ENCODE measurements around the gene LMX1B. TPM values are rescaled to one million over a fixed set of nuclear protein-coding genes. Genes with fewer than 3 reads are reported as not detected.

LMX1B gene
- polyA plus RNA-seq, 3 donors = 16.0 to 18.1 (median 17.0) TPM

DNA sequence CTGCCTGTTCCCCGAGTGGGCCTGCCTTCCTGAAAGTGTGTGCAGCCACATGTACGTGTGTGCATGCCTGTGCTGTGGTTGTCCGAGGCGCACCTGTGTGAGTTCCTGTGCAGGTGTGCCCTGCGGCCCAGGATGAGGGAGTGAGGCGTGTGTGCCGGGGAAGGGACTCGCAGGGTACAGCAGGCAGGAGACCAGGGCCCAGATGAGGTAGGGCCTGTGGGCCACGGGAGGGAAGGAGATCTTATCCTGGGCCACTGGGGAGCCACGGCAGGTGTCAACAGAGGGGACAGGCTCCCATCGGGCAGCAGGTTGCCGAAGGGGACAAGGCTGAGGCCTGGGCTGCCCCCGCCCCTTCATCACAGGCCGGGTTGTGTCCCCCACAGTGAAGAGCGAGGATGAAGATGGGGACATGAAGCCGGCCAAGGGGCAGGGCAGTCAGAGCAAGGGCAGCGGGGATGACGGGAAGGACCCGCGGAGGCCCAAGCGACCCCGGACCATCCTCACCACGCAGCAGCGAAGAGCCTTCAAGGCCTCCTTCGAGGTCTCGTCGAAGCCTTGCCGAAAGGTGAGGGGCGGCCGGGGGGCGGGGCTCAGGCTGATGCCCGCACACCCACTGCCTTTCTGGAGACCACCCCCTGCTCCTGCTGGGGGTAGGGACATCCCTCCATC is 79.2 kb downstream of the LMX1B start:
- DNase-seq (ENCODE audit: low read depth in 3 of 3, low spot score in 2 of 3) = no peak

DNA sequence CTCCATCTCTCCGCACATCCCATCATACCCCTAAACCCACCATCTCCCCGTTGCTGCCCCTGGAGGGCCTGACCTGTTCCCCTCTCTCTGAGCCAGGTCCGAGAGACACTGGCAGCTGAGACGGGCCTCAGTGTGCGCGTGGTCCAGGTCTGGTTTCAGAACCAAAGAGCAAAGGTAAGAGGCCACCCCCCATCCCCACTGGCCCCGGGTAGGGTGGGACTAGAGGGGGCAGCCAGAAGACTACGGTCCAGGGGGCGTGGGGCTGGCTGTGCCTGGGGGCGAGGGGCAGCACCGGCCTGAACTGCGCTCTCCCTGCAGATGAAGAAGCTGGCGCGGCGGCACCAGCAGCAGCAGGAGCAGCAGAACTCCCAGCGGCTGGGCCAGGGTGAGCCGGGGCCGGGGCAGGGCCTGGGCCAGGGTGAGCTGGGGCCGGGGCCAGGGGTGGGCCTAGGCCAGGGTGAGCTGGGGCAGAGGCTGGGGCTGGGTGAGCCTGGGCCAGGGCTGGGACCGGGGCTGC is 79.8 kb downstream of the LMX1B start:
- DNase-seq (ENCODE audit: low read depth in 3 of 3, low spot score in 2 of 3) = no peak

DNA sequence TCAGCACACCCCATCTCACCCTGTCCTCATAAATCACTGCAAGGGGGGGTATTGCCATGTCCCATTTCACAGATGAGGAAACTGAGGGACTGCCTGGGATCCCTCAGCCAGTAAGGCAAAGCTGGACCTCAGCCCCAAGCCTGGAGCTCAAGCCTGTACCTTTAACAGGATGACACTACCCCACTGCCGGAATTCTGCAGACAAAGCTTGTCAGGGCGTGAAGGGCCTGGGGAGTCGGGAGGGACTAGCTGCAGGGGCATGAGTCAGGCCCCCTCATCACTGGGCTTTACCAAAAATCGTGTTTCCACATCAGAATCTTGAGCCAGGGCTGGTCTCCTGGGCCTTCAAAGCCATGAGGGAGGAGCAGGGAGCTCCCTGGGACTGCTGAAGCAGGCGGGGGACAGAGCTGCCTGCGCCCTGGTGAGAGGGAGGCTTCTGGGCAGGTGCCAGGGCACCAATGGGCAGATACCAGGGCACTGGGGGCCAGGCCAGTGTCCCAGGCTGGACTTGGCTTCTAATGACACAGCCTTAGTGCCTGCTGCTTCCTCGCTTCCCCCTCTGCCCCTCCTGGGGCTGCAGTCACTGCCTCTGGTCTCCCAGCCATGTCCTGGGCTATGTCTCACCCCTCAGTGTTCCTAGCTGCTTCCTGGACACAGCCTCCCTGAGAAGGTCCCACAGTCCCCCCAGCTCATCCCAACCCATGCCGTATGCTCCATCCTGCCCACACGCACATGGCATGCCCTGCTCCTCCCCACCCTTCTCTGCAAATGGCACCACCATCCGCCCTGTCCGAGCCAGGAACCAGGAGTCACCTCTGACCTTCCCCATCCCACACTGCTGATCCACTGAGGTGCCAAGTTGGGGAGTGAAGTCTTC is 80.7 kb downstream of the LMX1B start:
- no peak for DNase-seq (ENCODE audit: low read depth in 3 of 3, low spot score in 2 of 3)

DNA sequence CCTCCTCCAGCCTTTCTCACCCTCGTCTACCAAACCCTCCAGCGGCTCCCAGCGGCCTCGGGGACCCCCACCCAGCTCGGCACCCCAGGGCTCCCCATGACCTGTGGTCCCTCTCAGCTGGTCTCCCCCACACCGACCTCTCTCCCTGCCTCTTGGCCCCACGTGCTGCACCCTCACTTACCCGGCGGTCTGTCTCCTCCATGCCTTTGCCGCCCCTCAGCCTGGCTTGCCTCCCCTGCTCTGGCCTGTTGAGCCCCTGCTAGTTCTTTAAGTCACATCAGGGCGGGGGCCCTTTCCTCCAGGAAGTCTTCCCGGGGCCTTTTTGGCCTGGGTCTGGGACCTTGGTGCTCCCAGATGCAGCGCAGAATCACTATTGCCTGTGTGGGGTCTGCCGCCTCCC is 81.5 kb downstream of the LMX1B start:
- no peak for DNase-seq (ENCODE audit: low read depth in 3 of 3, low spot score in 2 of 3)

DNA sequence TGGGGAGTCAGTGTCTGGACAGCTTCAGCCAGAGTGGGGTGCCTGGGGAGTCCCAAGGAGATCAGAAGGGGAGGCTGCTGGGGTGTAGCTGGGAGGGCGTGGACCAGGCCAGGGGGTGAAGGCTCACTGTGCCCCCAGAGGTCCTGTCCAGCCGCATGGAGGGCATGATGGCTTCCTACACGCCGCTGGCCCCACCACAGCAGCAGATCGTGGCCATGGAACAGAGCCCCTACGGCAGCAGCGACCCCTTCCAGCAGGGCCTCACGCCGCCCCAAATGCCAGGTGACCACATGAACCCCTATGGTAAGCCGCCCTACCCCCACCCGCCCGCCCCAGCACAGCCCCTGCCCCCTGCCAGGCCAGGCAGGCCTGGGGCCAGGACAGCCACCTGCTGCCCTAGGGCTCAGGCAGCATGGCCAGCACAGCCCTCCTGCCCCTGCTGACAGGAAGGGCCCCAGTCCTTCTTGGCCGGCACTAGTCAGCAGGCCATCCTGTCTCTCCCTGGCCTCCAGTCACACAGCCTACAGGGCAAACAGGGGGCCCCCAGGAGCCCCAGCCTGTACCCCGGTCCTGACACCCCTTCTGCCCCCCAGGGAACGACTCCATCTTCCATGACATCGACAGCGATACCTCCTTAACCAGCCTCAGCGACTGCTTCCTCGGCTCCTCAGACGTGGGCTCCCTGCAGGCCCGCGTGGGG is 82.1 kb downstream of the LMX1B start:
- no peak for DNase-seq (ENCODE audit: low read depth in 3 of 3, low spot score in 2 of 3)

DNA sequence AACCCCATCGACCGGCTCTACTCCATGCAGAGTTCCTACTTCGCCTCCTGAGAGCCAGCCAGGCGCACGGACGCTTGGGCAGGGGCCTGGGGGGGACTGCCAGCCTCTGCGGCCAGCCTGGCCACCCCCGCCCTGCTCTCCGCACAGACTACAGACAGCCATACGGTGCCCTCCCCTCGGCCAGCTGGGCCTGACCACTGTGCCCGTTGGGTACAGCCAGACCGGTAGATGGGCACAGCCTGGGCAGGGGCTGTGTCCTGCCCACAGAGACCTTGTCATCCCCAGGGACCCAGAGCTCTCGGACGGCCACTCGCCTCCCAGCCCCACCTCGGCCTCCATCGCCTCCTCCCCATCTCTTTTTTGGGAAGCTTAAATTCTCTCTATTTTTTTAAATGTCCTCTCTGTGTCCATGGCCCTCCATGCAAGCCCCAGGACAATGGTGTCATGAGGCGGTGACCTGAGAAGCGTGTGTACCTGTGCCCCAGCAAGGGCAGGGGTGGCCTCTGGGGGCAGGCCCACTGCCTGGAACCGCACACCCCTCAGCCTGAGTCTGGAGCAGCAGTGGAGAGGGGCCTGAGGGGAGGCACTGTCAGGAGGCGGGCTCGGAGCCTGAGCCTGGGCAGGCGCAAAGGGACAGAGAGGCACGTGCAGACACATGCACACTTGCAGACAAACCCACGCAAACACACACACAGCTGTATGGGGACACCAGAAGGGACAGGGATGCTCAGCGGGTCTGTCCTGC is 82.8 kb downstream of the LMX1B start:
- DNase-seq (ENCODE audit: low read depth in 3 of 3, low spot score in 2 of 3) = no peak

DNA sequence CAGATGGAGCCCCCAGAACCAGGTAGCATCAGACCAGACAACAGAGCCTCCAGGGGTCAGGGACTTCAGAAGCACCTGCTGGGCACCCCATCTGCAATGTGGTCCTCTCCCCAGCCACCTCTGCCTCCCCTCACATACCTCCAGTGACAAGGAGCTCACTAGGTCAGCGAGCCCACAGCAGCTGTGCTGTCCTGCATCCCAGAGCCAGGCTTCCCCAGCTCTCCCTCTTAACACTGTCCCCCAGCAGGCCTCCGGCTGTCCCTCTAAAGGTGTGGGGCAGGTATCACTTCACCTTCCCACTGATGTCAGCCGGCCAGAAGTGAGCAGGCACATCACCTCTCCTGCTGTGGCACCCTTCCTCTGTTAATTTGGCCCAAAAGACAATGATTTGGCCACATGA is 83.6 kb downstream of the LMX1B start:
- DNase-seq (ENCODE audit: low read depth in 3 of 3, low spot score in 2 of 3) = no peak

DNA sequence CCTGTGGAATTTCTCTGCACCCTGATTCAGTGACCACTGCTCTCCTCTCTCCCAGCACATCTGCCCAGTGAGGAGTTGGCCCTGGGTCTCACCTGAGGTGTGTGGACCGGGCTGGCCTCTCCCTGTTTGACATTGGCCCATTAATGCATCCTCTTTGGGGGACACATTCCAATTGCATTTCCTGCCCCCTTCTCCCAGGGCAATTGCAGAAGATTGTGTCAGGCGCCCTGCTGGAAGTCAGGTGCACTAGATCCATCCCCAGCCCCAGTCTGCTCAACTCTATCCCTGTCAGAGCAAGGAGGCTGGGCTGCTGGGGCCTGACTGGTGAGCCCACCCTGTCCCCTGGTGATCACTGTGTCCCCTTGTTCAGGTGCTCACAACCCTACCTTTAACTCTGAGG is 84.5 kb downstream of the LMX1B start:
- no peak for DNase-seq (ENCODE audit: low read depth in 3 of 3, low spot score in 2 of 3)

DNA sequence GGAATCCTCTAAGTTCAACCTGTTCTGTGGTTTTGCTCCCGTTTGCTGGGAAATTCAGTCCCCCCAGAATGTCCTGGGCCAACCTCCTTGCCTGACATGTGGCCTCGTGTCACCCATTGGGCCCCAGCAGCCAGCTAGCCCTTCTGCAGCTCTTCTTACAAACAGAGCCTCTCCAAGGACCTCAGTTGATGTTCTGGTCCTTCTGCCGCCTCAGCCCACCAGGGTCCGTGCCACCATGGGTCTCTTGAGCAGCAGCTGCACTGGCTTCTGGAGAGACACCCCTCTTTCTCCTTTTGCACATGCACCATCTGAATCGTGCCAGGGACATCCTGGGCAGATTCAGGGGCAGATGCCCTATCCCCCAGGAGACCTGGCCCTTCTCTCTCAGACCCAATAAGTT is 85.0 kb downstream of the LMX1B start:
- no peak for DNase-seq (ENCODE audit: low read depth in 3 of 3, low spot score in 2 of 3)

DNA sequence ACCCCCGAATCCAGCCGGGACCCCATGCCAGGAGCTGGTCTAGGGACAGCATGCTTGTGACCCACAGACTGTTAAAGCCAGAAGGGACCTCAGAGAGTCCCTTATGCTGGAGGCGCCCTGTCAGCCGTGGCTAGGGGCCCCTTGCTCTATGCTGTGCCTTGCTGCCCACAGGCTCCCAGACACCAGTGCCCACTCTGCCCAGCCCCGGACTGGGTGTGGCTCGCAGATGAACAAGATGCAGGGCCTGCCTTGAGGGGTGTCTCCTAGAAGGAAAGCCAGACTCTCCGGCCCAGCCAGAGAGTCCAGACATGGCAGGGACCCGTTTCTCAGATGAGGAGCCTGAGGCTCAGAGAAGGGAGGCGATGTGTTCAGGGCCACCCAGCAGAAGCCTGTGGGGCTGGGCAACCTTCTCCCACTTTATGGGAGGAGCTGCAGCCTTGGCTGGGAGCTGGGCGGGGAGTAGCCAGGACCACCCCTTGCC is 85.7 kb downstream of the LMX1B start:
- no peak for DNase-seq (ENCODE audit: low read depth in 3 of 3, low spot score in 2 of 3)

DNA sequence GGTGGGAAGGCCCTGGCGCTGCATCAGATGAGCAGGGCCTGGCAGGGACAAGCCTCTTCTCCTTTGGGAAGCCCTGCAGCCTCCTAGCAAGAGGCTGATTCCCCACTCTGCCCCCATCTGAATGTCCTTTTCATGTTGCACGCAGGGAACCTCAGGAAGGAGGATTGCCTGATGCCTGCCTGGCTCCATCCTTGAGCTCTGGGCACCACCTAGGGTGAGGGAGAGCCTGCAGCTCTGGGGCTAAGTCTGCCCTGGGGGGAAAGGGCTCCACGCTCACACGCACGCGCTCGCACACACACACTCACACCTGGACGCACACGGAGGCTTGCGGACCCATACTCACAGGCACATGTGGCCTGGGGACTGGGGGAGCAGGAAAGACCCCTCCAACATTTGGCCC is 86.6 kb downstream of the LMX1B start:
- DNase-seq (ENCODE audit: low read depth in 3 of 3, low spot score in 2 of 3) = no peak

DNA sequence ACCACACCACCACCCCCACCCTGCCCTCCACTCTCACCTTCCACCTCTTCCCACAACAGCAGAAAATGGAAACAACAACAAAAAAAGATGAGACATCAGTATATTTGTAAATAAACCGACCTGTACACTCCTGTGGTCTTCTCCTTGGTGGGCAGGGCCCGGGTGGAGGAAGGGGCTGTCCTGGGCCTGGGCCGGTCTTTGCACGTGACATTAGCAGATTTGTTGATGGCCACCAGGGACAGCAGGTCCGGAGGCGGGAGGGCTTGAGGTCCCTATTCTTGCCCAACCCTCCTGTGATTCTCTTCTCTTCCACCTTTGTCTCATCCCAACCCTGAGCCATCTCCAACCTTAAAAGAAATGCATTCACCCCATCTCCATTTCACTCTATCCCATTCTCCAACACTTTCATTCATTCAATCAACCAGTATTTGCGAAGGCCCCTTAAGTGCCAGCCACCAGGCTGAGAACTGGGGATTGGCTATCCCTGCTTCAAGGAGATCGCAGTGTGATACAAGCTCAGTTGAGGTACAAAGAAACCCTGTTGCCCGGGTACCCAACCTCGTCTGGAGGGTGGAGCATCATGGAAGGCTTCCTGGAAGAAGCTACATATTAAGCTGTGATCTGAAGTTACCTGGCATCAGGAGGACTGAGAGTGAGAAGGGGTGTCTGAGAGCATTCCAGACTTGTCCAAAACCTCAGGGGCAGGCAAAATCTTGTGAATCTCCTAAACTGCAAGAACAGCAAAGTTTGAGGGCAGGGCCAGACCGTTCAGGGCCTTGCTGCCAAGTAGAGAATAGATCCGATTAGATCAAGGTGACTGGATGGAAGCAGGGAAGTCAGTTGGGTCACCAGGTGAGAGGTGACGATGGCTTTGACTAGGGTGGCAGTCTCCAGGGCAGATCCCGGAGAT is 87.4 kb downstream of the LMX1B start:
- no peak for DNase-seq (ENCODE audit: low read depth in 3 of 3, low spot score in 2 of 3)

DNA sequence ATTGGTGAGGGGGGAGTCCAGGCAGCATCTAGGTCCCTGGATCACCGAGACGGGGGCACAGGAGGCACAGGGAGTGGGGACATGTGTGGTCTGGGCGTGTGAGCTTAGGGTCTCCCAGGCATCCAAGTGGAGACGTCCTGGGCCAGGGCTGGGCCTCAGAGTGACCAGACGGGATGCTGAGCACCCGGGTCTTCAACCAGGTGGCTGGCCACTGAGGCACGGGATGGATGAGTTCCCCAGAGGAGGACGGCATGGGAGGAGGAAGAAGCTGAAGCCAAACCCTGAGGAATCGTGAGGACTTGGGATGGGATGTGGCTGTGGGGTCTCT is 88.0 kb downstream of the LMX1B start:
- no peak for DNase-seq (ENCODE audit: low read depth in 3 of 3, low spot score in 2 of 3)

DNA sequence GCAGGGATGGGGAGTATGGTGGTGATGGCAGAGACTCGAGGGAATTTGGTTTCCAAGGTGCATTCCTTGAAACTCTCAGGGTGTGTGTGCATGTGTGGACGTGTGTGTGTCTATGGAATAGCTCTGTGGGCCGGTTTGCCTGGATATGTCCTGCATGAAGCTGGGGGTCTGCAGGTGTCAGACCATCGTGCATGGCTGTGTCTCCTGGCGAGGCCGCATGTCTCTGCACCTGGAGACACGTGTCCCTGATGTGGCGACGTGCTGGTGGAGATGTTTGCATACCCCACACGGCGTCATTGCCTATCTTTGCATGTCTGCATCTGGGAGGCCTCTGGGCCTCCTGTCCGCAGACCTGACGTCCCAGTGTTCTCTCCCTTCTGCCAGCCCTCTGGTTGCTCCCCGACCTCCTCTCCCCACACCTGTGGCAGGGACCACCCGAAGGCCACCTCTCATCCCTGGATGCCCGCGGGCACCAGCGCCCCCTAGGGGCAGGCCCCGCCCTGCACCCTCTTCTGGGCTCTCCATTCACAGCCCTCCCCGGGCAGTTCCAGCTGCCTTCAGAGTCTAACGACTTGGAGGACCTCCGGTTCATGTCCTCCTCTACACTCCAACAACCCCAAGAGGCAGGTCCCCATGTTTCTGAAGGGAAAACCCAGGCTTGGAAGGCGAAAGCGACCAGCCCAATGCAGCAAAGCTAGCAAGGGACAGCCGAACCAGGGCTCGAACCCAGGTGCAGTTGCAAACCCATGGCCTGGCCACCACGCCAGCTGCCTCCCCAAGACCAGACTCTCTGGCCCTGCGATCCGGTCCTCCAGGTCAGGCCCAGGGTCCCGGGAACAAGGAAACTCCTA is 88.6 kb downstream of the LMX1B start:
- no peak for DNase-seq (ENCODE audit: low read depth in 3 of 3, low spot score in 2 of 3)

DNA sequence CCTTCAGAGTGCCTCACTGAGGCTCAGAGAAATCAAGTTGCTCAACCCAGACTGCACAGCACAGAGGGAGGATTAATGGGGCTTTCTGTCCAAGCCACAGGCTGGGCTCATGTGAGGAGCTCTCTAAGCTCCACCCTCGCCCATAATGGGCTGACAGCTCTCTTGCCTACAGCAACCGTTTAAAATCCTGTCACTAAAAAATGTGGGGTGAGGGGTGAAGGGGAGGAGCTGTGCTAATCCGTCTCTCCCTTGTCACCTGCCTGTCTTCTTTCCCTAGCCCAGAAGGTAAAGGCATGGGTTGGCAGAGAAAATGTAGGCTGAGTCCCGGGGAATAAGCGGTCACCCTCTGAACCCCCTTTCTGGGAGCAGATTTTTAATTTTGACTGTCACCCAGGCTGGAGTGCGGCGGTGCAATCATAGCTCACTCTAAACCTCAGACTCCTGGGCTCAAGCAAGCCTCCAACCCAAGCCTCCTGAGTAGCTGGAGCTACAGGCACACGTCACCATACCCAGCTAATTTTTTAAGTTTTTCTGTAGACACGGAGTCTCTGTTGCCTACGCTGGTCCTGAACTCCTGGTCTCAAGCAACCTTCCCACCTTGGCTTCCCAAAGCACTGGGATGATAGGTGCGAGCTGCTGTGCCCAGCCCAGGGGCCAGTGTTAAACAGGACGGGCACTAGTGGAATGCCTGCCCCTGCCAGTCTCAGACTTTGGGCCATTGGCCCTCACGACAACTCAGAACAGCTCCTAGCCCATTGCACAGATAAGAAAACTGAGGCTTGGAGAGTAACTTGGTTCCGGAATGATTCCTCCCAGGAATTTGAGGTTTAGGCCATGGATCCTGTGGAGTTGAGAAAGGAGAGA is 89.5 kb downstream of the LMX1B start:
- no peak for DNase-seq (ENCODE audit: low read depth in 3 of 3, low spot score in 2 of 3)

DNA sequence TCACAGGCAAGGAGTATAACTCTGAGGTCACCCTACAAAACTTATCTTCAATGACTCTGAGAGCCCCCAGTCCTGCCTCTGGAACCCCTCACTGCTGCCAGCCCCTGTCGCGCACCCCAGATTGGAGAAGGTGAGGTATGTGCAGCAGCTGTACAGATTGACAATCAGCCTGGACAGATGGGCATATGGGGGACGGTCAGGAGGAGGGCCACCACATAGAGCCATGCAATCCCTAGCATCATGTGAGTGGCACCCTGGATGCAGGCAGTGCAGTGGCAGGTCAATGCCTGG is 90.1 kb downstream of the LMX1B start:
- DNase-seq (ENCODE audit: low read depth in 3 of 3, low spot score in 2 of 3) = no peak

DNA sequence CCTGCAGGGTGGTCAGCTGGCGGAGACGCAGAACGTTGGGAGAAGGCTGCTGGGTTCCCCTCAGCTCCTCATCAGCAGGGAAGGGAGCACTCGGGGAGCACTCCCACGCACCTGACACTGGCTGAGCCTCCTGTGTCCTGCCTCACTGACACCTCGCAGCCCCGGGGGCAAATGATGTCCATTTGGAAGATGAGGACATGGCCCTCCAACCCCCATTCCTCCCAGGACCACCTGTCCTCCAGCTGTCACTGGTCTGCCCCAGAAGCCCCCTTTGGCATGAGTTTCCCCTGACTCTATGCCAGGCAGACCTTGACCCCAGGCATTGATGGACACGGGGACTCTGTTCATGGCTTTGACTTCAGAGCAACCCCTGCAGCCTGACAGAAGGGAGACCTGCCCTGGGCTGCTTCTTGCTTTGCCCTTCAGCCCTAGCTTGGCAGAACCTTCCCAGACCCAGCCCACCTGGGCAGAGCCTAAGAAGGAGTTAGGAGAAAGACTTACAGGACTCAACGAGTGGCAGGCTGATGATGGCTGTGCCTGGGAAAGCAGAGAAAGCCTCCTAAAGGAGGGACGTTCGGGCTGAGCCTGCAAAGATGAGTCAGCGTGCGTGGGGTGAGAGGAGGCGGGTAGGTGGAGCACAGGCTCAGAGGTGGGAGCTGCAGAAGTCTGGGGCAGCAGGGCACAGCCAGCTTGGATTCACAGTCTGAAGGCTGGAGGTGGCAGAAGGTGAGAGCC is 90.6 kb downstream of the LMX1B start:
- no peak for DNase-seq (ENCODE audit: low read depth in 3 of 3, low spot score in 2 of 3)
